HEK293T (cell line): ENCODE results near the gene NEO1.
"Not testable (repeated sequence)": the region's sequence is repeated elsewhere in the genome, so short reads cannot be mapped to it uniquely, and the experiment has no call there.

Experiments
- CTCF ChIA-PET: fragments of 350-600 bp; formaldehyde crosslinking; extraction: SDS; loops from one replicate; lab custom pipeline; 2021; ENCODE audit warnings: antibody characterized with exemption, inconsistent platforms; lab: Yijun Ruan, JAX
- POLR2A ChIA-PET: fragments of 350-600 bp; formaldehyde crosslinking; extraction: SDS; loops from one replicate; lab custom pipeline; 2020; ENCODE audit warnings: antibody characterized with exemption, inconsistent platforms; lab: Yijun Ruan, JAX
- DNase-seq: peaks from one replicate; pipeline ENCODE4 v3.0.0; 2012; ENCODE audit warnings: mixed read lengths; ENCODE audit errors: extremely low spot score
- ARNT ChIP-seq: fragments of 450-650 bp; IDR thresholded peaks from 2 replicates; pipeline ENCODE4 v1.6.1; 2017; ENCODE audit warnings: mild to moderate bottlenecking
- BHLHE40 ChIP-seq: fragments of 450-650 bp; IDR thresholded peaks from 2 replicates; pipeline ENCODE4 v1.6.1; 2016; ENCODE audit warnings: mild to moderate bottlenecking, moderate library complexity, borderline replicate concordance
- CTBP1 ChIP-seq: fragments of 450-650 bp; IDR thresholded peaks from 2 replicates; pipeline ENCODE4 v1.6.1; 2016; ENCODE audit warnings: borderline replicate concordance
- ELF4 ChIP-seq: fragments of 450-650 bp; IDR thresholded peaks from 2 replicates; pipeline ENCODE4 v1.6.1; 2017; ENCODE audit warnings: antibody characterized with exemption
- FOXA1 ChIP-seq: fragments of 450-650 bp; IDR thresholded peaks from 2 replicates; pipeline ENCODE4 v1.6.1; 2016; ENCODE audit warnings: mild to moderate bottlenecking
- FOXK2 ChIP-seq: fragments of 450-650 bp; IDR thresholded peaks from 2 replicates; pipeline ENCODE4 v1.6.1; 2016; ENCODE audit warnings: mild to moderate bottlenecking
- FOXM1 ChIP-seq: fragments of 450-650 bp; IDR thresholded peaks from 2 replicates; pipeline ENCODE4 v1.6.1; 2017; ENCODE audit warnings: mild to moderate bottlenecking, borderline replicate concordance
- HDGF ChIP-seq: fragments of 450-650 bp; IDR thresholded peaks from 2 replicates; pipeline ENCODE4 v1.6.1; 2017; ENCODE audit warnings: antibody characterized with exemption, borderline replicate concordance
- L3MBTL2 ChIP-seq: fragments of 450-650 bp; conservative IDR thresholded peaks from 2 replicates; pipeline ENCODE4 v1.6.1; 2016; ENCODE audit warnings: mild to moderate bottlenecking
- LEF1 ChIP-seq: fragments of 450-650 bp; IDR thresholded peaks from 2 replicates; pipeline ENCODE4 v1.6.1; 2017; ENCODE audit warnings: mild to moderate bottlenecking, borderline replicate concordance
- NFRKB ChIP-seq: fragments of 450-650 bp; IDR thresholded peaks from 2 replicates; pipeline ENCODE4 v1.6.1; 2016; ENCODE audit warnings: mild to moderate bottlenecking, moderate library complexity
- PKNOX1 ChIP-seq: fragments of 450-650 bp; IDR thresholded peaks from 2 replicates; pipeline ENCODE4 v1.6.1; 2016
- SP1 ChIP-seq: fragments of 450-650 bp; IDR thresholded peaks from 2 replicates; pipeline ENCODE4 v1.6.1; 2017
- SUZ12 ChIP-seq: fragments of 450-650 bp; IDR thresholded peaks from 2 replicates; pipeline ENCODE4 v1.6.1; 2016; ENCODE audit warnings: mild to moderate bottlenecking
- TARDBP ChIP-seq: fragments of 450-650 bp; IDR thresholded peaks from 2 replicates; pipeline ENCODE4 v1.6.1; 2016
- ZNF384 ChIP-seq: fragments of 450-650 bp; IDR thresholded peaks from 2 replicates; pipeline ENCODE4 v1.6.1; 2016

NEO1 gene

DNA sequence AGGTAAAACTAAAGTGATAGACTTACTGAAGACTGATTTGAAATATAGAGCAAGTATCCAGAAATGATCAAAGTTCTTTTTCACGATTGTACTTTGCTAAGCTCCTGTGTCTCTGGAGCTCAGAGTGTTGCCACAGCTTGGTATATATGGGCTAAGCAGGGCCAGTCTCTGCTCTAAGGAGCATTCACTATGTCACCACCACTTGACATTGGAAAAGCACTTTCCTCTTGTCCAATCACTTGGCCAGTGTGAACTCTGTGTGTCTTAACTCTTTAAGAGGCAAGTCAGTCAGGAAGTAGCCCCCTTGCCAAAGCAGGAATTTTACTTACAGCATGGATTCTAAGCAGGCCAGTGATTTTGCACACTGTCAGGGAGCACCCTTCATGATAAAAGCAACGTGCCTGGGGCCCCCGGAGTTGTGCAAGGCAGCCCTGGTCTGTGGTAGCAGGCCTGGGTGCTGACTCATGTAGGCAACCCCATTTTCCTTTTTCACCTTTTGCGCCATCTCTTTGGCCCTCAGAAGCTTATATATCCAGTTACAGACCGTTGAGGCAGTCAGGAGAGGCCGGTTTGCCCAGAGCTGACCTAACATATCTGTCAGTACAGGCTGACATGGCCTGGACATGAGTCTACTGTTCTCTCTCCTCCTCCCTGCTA lies 243.5 kb downstream of the NEO1 start:
- DNase-seq = no peak
- POLR2A ChIA-PET = no interaction called here
- TF ChIP-seq SUZ12 (no peak), BHLHE40 (no peak), ARNT (no peak), FOXK2 (no peak), CTBP1 (no peak), SP1 (no peak), LEF1 (no peak), ELF4 (no peak), ZNF384 (no peak), HDGF (no peak), FOXA1 (no peak), NFRKB (no peak), FOXM1 (no peak), TARDBP (no peak)
- CTCF ChIA-PET = interaction anchor here (1.3 kb wide), 1 partner anchor 10 kb away, joined by 3 read pairs; no protein-coding TSS in a partner anchor

- ChIA-PET POLR2A (no interaction called here), CTCF (interaction anchor here (1.3 kb wide), 1 partner anchor 9 kb away, joined by 3 read pairs; no protein-coding TSS in a partner anchor)
- TF ChIP-seq FOXA1 (no peak), L3MBTL2 (no peak), BHLHE40 (no peak), FOXM1 (no peak), LEF1 (no peak), TARDBP (no peak), SUZ12 (no peak), SP1 (no peak), HDGF (no peak), CTBP1 (no peak), ELF4 (no peak), PKNOX1 (no peak), FOXK2 (no peak), NFRKB (no peak), ZNF384 (no peak), ARNT (no peak)
- DNase-seq = no peak
These were observed 244.5 kb downstream of the NEO1 start for GRCh38 chr15:73296609-73297353.

- no peak for TF ChIP-seq L3MBTL2
- no peak for TF ChIP-seq FOXA1
- no peak for TF ChIP-seq SUZ12
- no peak for TF ChIP-seq PKNOX1
- no peak for TF ChIP-seq LEF1
- TF ChIP-seq FOXK2 = no peak
- TF ChIP-seq ELF4 = no peak
- TF ChIP-seq SP1 = no peak
- TF ChIP-seq TARDBP = no peak
- no peak for TF ChIP-seq ARNT
- no peak for TF ChIP-seq HDGF
- no peak for TF ChIP-seq CTBP1
- TF ChIP-seq BHLHE40 = no peak
- POLR2A ChIA-PET = interaction anchor here (1.0 kb wide), 1 partner anchor 10 kb away, joined by 3 read pairs; no protein-coding TSS in a partner anchor
- CTCF ChIA-PET = interaction anchor here (1.2 kb wide), 1 partner anchor 9 kb away, joined by 4 read pairs; no protein-coding TSS in a partner anchor
- DNase-seq = no peak
These were observed 246.4 kb downstream of the NEO1 start for GRCh38 chr15:73298522-73299245.

GRCh38 chr15:73300286-73300685 lies 248.0 kb downstream of the NEO1 start:
- CTCF ChIA-PET, POLR2A ChIA-PET: not testable (repeated sequence)

GRCh38 chr15:73303636-73304035 lies 251.4 kb downstream of the NEO1 start:
- POLR2A ChIA-PET = no interaction called here
- CTCF ChIA-PET = no interaction called here
- no peak for TF ChIP-seq L3MBTL2
- TF ChIP-seq TARDBP = no peak
- TF ChIP-seq SP1 = no peak
- no peak for TF ChIP-seq BHLHE40
- TF ChIP-seq CTBP1 = no peak
- no peak for TF ChIP-seq PKNOX1
- no peak for TF ChIP-seq ARNT
- TF ChIP-seq HDGF = no peak
- no peak for TF ChIP-seq ZNF384
- TF ChIP-seq SUZ12 = no peak
- DNase-seq = no peak

More at GRCh38 chr15:73300286-73300685, 248.0 kb downstream of the NEO1 start:
- DNase-seq = not testable (repeated sequence)
